ENCODE results near the gene PIP5K1B.

Gene PIP5K1B

GRCh38 chr9:68912561-68912960, 207.5 kb downstream of the PIP5K1B start:
- no peak for DNase-seq (ENCODE audit: low read depth)

- no peak for DNase-seq (ENCODE audit: low read depth)
Measured at GRCh38 chr9:68913054-68913453, 208.0 kb downstream of the PIP5K1B start.

- no peak for DNase-seq (ENCODE audit: low read depth)
Measured at GRCh38 chr9:68914751-68915150, 209.7 kb downstream of the PIP5K1B start.

GRCh38 chr9:68919661-68920060, 214.6 kb downstream of the PIP5K1B start:
- DNase-seq (ENCODE audit: low read depth) = no peak

- no peak for DNase-seq (ENCODE audit: low read depth)
Measured at GRCh38 chr9:68920921-68921320, 215.9 kb downstream of the PIP5K1B start.

GRCh38 chr9:68923480-68923879, 218.4 kb downstream of the PIP5K1B start:
- no peak for DNase-seq (ENCODE audit: low read depth)

- DNase-seq (ENCODE audit: low read depth) = no peak
Measured at GRCh38 chr9:68925175-68925574, 220.1 kb downstream of the PIP5K1B start.

GRCh38 chr9:68927165-68927564, 222.1 kb downstream of the PIP5K1B start:
- no peak for DNase-seq (ENCODE audit: low read depth)

- no peak for DNase-seq (ENCODE audit: low read depth)
Measured at GRCh38 chr9:68931821-68932220, 226.8 kb downstream of the PIP5K1B start.

- no peak for DNase-seq (ENCODE audit: low read depth)
Measured at GRCh38 chr9:68932458-68932857, 227.4 kb downstream of the PIP5K1B start.

- no peak for DNase-seq (ENCODE audit: low read depth)
Measured at GRCh38 chr9:68933434-68934328, 228.6 kb downstream of the PIP5K1B start.

- no peak for DNase-seq (ENCODE audit: low read depth)
Measured at GRCh38 chr9:68934329-68934644, 229.2 kb downstream of the PIP5K1B start.

- no peak for DNase-seq (ENCODE audit: low read depth)
Measured at GRCh38 chr9:68940573-68940972, 235.5 kb downstream of the PIP5K1B start.

- DNase-seq (ENCODE audit: low read depth) = no peak
Measured at GRCh38 chr9:68941780-68942459, 236.9 kb downstream of the PIP5K1B start.

- no peak for DNase-seq (ENCODE audit: low read depth)
Measured at GRCh38 chr9:68942790-68943189, 237.8 kb downstream of the PIP5K1B start.

GRCh38 chr9:68947015-68947414, 242.0 kb downstream of the PIP5K1B start:
- no peak for DNase-seq (ENCODE audit: low read depth)

- no peak for DNase-seq (ENCODE audit: low read depth)
Measured at GRCh38 chr9:68947842-68948569, 243.0 kb downstream of the PIP5K1B start.

- DNase-seq (ENCODE audit: low read depth) = peak; percentile 8
Measured at GRCh38 chr9:68949271-68950000, 244.4 kb downstream of the PIP5K1B start.

GRCh38 chr9:68950188-68950587, 245.1 kb downstream of the PIP5K1B start:
- DNase-seq (ENCODE audit: low read depth) = no peak

GRCh38 chr9:68950689-68951088, 245.6 kb downstream of the PIP5K1B start:
- DNase-seq (ENCODE audit: low read depth) = no peak

- DNase-seq (ENCODE audit: low read depth) = no peak
Measured at GRCh38 chr9:68951879-68952659, 247.0 kb downstream of the PIP5K1B start.
